Measurements from ENCODE around the gene MUCL3. TPM values are rescaled to one million over a fixed set of nuclear protein-coding genes. Genes with fewer than 3 reads are reported as not detected.
"Not testable (repeated sequence)": the region's sequence is repeated elsewhere in the genome, so short reads cannot be mapped to it uniquely, and the experiment has no call there.

Gene MUCL3
- total RNA-seq, 2 donors from 2014 or later: under 0.01 to 0.52 TPM

DNA sequence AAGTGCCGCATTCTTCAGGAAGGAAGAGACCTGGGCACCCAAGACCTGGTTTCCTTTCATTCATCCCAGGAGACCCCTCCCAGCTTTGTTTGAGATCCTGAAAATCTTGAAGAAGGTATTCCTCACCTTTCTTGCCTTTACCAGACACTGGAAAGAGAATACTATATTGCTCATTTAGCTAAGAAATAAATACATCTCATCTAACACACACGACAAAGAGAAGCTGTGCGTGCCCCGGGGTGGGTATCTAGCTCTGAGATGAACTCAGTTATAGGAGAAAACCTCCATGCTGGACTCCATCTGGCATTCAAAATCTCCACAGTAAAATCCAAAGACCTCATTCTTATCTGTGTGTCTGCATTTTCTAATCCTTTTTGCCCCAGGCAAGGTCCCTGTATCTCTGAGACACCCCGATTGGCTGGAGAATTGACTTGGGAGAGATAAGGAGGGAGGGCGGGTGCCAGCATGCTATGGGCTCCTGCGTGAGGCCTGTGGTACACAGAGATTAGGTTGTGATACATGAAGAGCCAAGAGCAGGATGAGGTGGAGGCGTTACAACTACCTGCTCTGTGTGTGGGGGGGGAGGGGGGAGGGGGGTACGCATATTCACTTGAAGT, 47.5 kb downstream of the MUCL3 start:
- H3K27ac ChIP-seq: no peak overlapping the region
- H3K9me3 ChIP-seq: no peaks in the 10 kb centered on the region
- H3K4me3 ChIP-seq: no peak overlapping the region
- ATAC-seq: no peak
- no peak for DNase-seq
- no peaks in the 10 kb centered on the region for H3K4me1 ChIP-seq
- WGBS, 2 donors: 68 to 80% methylated on average over 9 of the region's 9 CpGs
- no peaks in the 10 kb centered on the region for H3K36me3 ChIP-seq (replicated peaks in 1 of 2; ENCODE audit: insufficient read depth in 1 of 2, low read depth in 2 of 2)
- H3K27me3 ChIP-seq: no peaks in the 10 kb centered on the region
- intact Hi-C loops (cut with DNase I): no loop called here
- no peak for TF ChIP-seq POLR2A (IDR thresholded peaks at IDR 0.05)
- TF ChIP-seq, protein P1, sequence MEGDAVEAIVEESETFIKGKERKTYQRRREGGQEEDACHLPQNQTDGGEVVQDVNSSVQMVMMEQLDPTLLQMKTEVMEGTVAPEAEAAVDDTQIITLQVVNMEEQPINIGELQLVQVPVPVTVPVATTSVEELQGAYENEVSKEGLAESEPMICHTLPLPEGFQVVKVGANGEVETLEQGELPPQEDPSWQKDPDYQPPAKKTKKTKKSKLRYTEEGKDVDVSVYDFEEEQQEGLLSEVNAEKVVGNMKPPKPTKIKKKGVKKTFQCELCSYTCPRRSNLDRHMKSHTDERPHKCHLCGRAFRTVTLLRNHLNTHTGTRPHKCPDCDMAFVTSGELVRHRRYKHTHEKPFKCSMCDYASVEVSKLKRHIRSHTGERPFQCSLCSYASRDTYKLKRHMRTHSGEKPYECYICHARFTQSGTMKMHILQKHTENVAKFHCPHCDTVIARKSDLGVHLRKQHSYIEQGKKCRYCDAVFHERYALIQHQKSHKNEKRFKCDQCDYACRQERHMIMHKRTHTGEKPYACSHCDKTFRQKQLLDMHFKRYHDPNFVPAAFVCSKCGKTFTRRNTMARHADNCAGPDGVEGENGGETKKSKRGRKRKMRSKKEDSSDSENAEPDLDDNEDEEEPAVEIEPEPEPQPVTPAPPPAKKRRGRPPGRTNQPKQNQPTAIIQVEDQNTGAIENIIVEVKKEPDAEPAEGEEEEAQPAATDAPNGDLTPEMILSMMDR (IDR thresholded peaks at IDR 0.05): no peak

DNA sequence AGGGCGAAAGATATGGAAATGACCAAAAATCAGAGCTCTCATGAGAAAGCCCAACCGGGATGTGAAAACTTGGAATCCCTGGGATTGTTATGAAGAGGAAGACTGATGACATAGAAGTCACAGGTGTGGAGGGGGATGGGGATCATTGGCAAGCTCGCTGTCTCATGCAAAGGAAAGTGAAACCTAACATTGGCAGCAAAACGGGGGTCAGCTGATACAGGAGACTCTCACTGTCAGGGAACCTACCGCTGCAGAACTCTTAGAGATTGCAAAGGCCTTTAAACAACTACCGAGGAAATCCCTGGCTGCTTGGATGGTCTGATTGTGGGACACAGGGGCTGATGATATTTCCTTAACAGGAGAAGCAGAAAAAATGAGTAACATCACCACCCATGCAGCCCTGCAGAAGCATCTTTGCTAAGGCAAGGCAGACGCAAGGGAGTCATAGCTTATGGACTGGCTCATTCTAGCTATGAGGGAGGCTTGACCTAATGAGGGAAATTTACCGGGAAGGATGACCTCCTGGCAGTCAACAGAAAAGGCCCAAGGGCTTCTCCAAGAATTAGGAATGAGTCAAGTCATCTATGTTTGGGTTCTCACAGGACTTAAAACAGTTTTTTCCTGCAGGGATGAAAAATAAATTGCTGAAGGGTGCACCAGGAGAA, 49.8 kb downstream of the MUCL3 start:
- DNase-seq (no peak), ATAC-seq (no peak)
- H3K9me3 ChIP-seq: no peaks in the 10 kb centered on the region
- no peaks in the 10 kb centered on the region for H3K36me3 ChIP-seq (replicated peaks in 1 of 2; ENCODE audit: insufficient read depth in 1 of 2, low read depth in 2 of 2)
- 68 to 76% methylated on average over 8 of the region's 8 CpGs for WGBS, 2 donors
- intact Hi-C loops (cut with DNase I): no loop called here
- H3K27ac ChIP-seq: no peak overlapping the region
- no peaks in the 10 kb centered on the region for H3K27me3 ChIP-seq
- H3K4me1 ChIP-seq: no peaks in the 10 kb centered on the region
- no peak for TF ChIP-seq POLR2A (IDR thresholded peaks at IDR 0.05)
- TF ChIP-seq, protein P1 (IDR thresholded peaks at IDR 0.05): no peak
- no peak overlapping the region for H3K4me3 ChIP-seq

DNA sequence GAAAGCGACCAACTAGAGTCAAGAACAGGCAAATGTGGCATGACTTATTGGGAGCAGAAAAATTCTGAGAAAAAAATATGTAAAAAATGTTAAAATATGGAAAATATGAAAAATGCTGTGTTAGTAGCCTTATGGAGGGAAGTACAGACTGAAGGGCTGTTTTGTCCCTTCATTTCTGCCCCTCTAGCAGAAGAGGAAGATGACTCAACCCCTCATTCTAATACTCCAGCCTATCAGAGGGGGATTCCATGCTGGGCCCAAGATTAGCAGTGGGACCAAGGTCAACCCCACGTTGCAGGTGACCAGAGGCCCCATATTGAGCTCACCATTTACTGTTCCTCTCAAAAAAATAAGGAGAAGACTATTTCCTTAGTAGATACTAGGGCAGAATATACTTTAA, 51.1 kb downstream of the MUCL3 start:
- no peak for DNase-seq
- 60 to 88% methylated on average over 1 to 2 of the region's 2 CpGs for WGBS, 2 donors

DNA sequence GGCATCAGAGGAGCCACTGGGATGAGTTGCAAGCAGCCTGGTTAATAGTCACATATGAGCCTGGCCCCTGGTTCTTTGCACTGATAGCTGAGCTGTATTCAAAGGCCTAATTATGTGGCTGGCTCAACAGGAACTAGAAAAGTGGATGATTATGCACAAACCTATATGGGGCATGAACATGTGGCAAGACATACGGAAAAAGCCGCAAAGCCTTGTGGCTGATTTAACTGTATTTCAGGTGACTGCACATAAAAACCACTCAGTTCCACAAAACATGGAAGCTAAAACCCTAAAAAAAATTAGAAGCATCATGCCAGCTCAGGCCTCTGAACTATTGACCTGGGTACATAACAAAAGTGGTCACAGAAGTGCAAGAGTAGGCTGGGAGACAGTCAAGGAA, 56.5 kb downstream of the MUCL3 start:
- Histone ChIP-seq H3K36me3 (replicated peaks in 1 of 2; ENCODE audit: insufficient read depth in 1 of 2, low read depth in 2 of 2) (no peaks in the 10 kb centered on the region), H3K27ac (no peak overlapping the region), H3K27me3 (no peaks in the 10 kb centered on the region), H3K4me1 (no peaks in the 10 kb centered on the region), H3K9me3 (no peaks in the 10 kb centered on the region), H3K4me3 (no peak overlapping the region)
- ATAC-seq: no peak
- DNase-seq: no peak
- TF ChIP-seq POLR2A (IDR thresholded peaks at IDR 0.05): no peak
- TF ChIP-seq, protein P1 (IDR thresholded peaks at IDR 0.05): no peak
- intact Hi-C loops (cut with DNase I): no loop called here
- WGBS, 2 donors: 73 to 96% methylated on average over 2 of the region's 2 CpGs

More for the DNA sequence above, 51.1 kb downstream of the MUCL3 start:
- Histone ChIP-seq H3K9me3 (no peaks in the 10 kb centered on the region), H3K27ac (no peak overlapping the region), H3K4me1 (no peaks in the 10 kb centered on the region), H3K36me3 (replicated peaks in 1 of 2; ENCODE audit: insufficient read depth in 1 of 2, low read depth in 2 of 2) (no peaks in the 10 kb centered on the region), H3K4me3 (no peak overlapping the region), H3K27me3 (no peaks in the 10 kb centered on the region)
- TF ChIP-seq POLR2A (IDR thresholded peaks at IDR 0.05): no peak
- intact Hi-C loops (cut with DNase I): no loop called here
- ATAC-seq: no peak

DNA sequence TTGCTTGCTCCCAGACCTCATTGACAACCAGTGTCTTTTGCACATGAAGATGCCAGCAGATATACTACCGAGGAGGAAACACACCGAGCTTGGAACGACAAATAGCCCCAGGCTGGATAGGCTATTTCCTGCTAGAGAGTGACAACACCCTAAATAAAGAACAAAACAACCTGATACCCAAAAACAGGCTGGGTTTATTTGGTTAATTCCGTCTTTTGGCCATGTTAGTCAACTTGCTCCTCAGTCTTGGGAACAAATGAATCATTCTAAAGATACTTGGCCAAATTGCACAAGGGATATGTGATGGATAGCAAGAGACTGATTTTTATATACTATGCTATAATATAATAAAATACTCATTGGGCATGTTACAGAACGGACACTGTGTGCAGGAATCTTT, 58.0 kb downstream of the MUCL3 start:
- TF ChIP-seq POLR2A (IDR thresholded peaks at IDR 0.05): no peak
- TF ChIP-seq, protein P1 (IDR thresholded peaks at IDR 0.05): no peak
- no peaks in the 10 kb centered on the region for H3K4me1 ChIP-seq
- no peaks in the 10 kb centered on the region for H3K27me3 ChIP-seq
- DNase-seq (no peak), ATAC-seq (no peak)
- H3K4me3 ChIP-seq: no peak overlapping the region
- H3K9me3 ChIP-seq: no peaks in the 10 kb centered on the region
- no peak overlapping the region for H3K27ac ChIP-seq
- WGBS, 2 donors: 53 to 71% methylated on average over 5 of the region's 5 CpGs
- intact Hi-C loops (cut with DNase I): no loop called here
- H3K36me3 ChIP-seq (replicated peaks in 1 of 2; ENCODE audit: insufficient read depth in 1 of 2, low read depth in 2 of 2): no peaks in the 10 kb centered on the region

DNA sequence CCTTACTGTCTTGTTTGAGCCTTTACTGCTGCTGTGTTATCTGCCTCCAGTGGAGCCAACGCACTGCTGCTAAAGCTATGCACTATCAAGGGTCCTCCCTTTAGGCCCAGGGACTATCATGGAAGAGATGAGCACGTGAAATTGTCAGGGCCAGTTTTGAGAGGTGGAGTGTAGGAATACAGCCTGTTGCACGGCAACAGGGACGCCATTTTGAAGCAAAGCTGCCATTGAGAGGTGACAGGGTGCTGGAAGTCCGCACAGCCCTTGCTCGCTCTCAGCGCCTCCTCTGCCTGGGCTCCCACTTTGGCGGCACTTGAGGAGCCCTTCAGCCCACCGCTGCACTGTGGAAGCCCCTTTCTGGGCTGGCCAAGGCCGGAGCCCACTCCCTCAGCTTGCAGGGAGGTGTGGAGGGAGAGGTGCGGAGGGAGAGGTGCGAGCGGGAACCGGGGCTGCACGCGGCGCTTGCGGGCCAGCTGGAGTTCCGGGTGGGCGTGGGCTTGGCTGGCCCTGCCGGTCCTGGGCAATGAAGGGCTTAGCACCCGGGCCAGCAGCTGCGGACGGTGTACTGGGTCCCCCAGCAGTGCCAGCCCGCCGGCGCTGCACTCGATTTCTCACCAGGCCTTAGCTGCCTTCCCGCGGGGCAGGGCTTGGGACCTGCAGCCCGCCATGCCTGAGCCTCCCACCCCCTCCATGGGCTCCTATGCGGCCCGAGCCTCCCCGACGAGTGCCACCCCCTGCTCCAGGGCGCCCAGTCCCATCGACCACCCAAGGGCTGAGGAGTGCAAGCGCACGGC, 59.5 kb downstream of the MUCL3 start:
- WGBS, 2 donors: 92 to 93% methylated on average over 5 to 19 of the region's 39 CpGs
- H3K4me1 ChIP-seq; DNase-seq; ATAC-seq; H3K9me3 ChIP-seq; intact Hi-C loops (cut with DNase I); H3K27me3 ChIP-seq; H3K36me3 ChIP-seq (replicated peaks in 1 of 2; ENCODE audit: insufficient read depth in 1 of 2, low read depth in 2 of 2); H3K4me3 ChIP-seq; H3K27ac ChIP-seq: not testable (repeated sequence)
